ENCODE results near the gene YWHAG.

YWHAG gene

GRCh38 chr7:76346778-76347177 lies 12.0 kb downstream of the YWHAG start:
- H3K4me3 ChIP-seq (ENCODE audit: low read depth, low read length) = no peak overlapping the region
- TF ChIP-seq, protein P1, sequence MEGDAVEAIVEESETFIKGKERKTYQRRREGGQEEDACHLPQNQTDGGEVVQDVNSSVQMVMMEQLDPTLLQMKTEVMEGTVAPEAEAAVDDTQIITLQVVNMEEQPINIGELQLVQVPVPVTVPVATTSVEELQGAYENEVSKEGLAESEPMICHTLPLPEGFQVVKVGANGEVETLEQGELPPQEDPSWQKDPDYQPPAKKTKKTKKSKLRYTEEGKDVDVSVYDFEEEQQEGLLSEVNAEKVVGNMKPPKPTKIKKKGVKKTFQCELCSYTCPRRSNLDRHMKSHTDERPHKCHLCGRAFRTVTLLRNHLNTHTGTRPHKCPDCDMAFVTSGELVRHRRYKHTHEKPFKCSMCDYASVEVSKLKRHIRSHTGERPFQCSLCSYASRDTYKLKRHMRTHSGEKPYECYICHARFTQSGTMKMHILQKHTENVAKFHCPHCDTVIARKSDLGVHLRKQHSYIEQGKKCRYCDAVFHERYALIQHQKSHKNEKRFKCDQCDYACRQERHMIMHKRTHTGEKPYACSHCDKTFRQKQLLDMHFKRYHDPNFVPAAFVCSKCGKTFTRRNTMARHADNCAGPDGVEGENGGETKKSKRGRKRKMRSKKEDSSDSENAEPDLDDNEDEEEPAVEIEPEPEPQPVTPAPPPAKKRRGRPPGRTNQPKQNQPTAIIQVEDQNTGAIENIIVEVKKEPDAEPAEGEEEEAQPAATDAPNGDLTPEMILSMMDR (IDR thresholded peaks at IDR 0.05; ENCODE audit: borderline replicate concordance, insufficient read depth, low read depth, low read length) = no peak

DNA sequence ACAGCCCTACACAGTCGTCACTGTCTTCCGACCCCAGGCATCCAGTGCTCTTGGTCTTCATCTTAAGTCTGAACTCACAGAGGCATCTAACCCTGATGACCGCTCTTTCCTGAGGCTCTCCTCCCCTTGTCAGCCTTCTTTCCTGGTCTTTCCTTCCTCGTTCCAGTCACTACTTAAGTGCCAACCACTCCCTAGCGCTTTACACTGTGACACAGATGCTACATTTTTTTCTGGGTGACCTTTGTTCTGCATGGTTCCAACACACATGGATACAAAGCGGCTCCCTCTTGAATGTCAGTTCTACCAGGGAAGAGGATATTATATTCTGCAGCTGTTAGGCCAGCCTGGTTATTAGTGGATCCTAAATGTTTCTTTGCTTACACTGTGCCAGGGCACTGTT lies 12.7 kb downstream of the YWHAG start:
- TF ChIP-seq, protein P1 (IDR thresholded peaks at IDR 0.05; ENCODE audit: borderline replicate concordance, insufficient read depth, low read depth, low read length) = no peak
- H3K4me3 ChIP-seq (ENCODE audit: low read depth, low read length) = no peak overlapping the region

DNA sequence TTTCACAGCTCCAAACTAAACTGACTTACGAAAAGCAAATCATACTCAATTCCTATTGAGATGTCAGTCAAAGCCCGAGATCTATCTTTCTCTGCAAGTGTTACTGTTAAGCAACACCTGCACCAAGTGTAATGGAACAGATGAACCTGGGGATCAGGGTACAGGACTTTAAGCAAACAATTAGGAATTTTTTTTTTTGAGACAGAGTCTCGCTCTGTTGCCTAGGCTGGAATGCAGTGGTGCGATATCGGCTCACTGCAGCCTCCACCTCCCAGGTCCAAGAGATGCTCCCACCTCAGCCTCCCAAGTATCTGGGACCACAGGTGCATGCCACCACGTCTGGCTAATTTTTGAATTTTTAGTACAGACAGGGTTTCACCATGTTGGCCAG lies 14.9 kb downstream of the YWHAG start:
- H3K4me3 ChIP-seq (ENCODE audit: low read depth, low read length) = no peak overlapping the region
- TF ChIP-seq, protein P1 (IDR thresholded peaks at IDR 0.05; ENCODE audit: borderline replicate concordance, insufficient read depth, low read depth, low read length) = no peak

DNA sequence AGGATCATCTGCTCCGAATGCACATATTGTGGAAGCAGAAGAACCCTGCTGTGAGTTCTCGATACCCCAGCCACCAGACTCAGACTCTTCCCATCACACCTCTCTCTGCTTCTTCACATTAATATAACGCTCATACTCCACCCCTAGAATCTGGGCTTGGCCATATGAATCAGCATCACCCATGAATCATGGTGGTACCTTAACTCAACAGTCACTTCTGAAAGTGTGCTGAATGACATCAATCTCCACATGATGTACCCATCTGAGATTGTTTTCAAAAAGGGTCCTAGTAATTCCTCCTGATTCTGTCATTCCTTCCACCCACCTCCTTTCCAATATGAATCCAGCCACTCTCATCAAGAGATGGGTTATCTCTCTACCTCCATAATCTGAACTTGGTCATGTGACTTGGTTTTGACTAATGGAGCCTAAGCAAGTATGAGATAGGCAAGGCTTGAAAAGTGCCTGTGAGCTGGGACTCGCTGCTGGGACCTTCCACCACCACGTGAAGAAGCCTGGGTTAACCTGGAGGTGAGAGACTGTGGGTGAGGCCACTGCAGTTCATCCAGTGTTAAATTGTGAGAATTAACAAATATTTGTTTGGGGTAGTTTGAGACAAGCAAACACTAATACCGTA lies 15.4 kb downstream of the YWHAG start:
- TF ChIP-seq, protein P1 (IDR thresholded peaks at IDR 0.05; ENCODE audit: borderline replicate concordance, insufficient read depth, low read depth, low read length) = no peak
- no peak overlapping the region for H3K4me3 ChIP-seq (ENCODE audit: low read depth, low read length)

- TF ChIP-seq, protein P1 (IDR thresholded peaks at IDR 0.05; ENCODE audit: borderline replicate concordance, insufficient read depth, low read depth, low read length) = no peak
- H3K4me3 ChIP-seq (ENCODE audit: low read depth, low read length) = no peak overlapping the region
Observed at GRCh38 chr7:76342222-76342621, 16.6 kb downstream of the YWHAG start.

DNA sequence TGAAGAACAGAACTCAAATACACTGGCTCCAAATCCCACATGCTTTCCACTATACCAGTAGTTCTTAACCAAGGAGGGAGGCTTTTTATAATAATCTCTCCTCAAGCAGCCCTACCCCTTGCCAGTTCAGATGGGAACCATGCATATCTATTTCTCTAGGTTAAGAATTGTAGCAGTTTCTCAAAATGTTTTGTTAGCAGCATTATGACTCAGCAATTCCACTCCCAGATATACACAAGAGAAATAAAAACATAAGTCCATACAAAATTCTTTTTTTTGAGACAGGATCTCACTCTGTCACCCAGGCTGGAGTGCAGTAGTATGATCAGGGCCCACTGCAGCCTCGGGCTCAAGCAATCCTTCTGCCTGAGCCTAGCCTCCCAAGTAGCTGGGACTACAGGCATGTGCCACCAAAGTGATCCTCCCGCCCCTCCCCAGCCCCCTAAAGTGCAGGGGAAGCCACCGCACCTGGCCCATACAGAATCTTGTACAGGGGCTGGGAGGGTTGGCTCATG lies 18.1 kb downstream of the YWHAG start:
- TF ChIP-seq, protein P1 (IDR thresholded peaks at IDR 0.05; ENCODE audit: borderline replicate concordance, insufficient read depth, low read depth, low read length) = no peak
- no peak overlapping the region for H3K4me3 ChIP-seq (ENCODE audit: low read depth, low read length)
